Endodermal cell (in vitro differentiated cells): ENCODE measurements around the gene RASGRF2. TPM values are rescaled to one million over a fixed set of nuclear protein-coding genes. Genes with fewer than 3 reads are reported as not detected.
"Not testable (repeated sequence)": the region's sequence is repeated elsewhere in the genome, so short reads cannot be mapped to it uniquely, and the experiment has no call there.

Source experiments
- DNase-seq: peaks from one replicate; pipeline ENCODE4 v3.0.0-alpha.2; 2017
- H3K27ac ChIP-seq: 2 replicates; pipeline ENCODE4 v1.5.1; 2013; ENCODE audit warnings: mild to moderate bottlenecking, low read depth, low read length, moderate library complexity
- H3K27me3 ChIP-seq: 2 replicates; pipeline ENCODE4 v1.6.1; 2013; ENCODE audit warnings: mild to moderate bottlenecking, low read length, moderate library complexity; ENCODE audit not compliant: insufficient read depth, control insufficient read depth, poor library complexity, severe bottlenecking
- H3K36me3 ChIP-seq: 2 replicates; pipeline ENCODE4 v1.7.0; 2013; ENCODE audit warnings: mild to moderate bottlenecking, low read length, moderate library complexity; ENCODE audit not compliant: control insufficient read depth, insufficient read depth
- H3K4me1 ChIP-seq: one replicate; pipeline ENCODE4 v1.7.0; 2013; ENCODE audit warnings: low read length; ENCODE audit not compliant: control insufficient read depth, insufficient read depth
- H3K4me3 ChIP-seq: 2 replicates; pipeline ENCODE4 v1.5.1; 2013; ENCODE audit warnings: mild to moderate bottlenecking, low read length, moderate library complexity
- H3K9ac ChIP-seq: 2 replicates; pipeline ENCODE4 v1.6.1; 2013; ENCODE audit warnings: mild to moderate bottlenecking, low read length, moderate library complexity; ENCODE audit not compliant: poor library complexity, severe bottlenecking; ENCODE audit errors: extremely low read depth
- H3K9me3 ChIP-seq: 2 replicates; pipeline ENCODE4 v1.6.1; 2013; ENCODE audit warnings: mild to moderate bottlenecking, low read length, moderate library complexity; ENCODE audit not compliant: control insufficient read depth
- H3K27ac Mint-ChIP-seq: 2 replicates; pipeline ENCODE4 v1.8.0; 2020; ENCODE audit warnings: mixed read lengths
- H3K27me3 Mint-ChIP-seq: 2 replicates; pipeline ENCODE4 v1.8.0; 2021; ENCODE audit warnings: mild to moderate bottlenecking, mixed read lengths; ENCODE audit not compliant: insufficient read depth
- H3K36me3 Mint-ChIP-seq: 2 replicates; pipeline ENCODE4 v1.8.0; 2020; ENCODE audit warnings: low read depth, mixed read lengths
- H3K4me1 Mint-ChIP-seq: 2 replicates; pipeline ENCODE4 v1.8.0; 2020; ENCODE audit warnings: mixed read lengths
- H3K4me3 Mint-ChIP-seq: 2 replicates; pipeline ENCODE4 v1.8.0; 2020; ENCODE audit warnings: mild to moderate bottlenecking, moderate library complexity, mixed read lengths
- H3K9me3 Mint-ChIP-seq: 2 replicates; pipeline ENCODE4 v1.8.0; 2020; ENCODE audit warnings: mild to moderate bottlenecking, mixed read lengths
- CTCF ChIP-seq: fragments of 200-600 bp; sonication (generic); conservative IDR thresholded peaks from 2 replicates; pipeline ENCODE4 v1.5.0; 2021; ENCODE audit warnings: antibody characterized with exemption, mild to moderate bottlenecking
- WGBS, 2 experiments: methylation state at CpG; one replicate each; pipeline versions ENCODE4 v1.1.5 to v1.1.7; 2013; ENCODE audit warnings: missing lambda C conversion rate in 2 of 2, mixed read lengths in 1 of 2; ENCODE audit not compliant: insufficient coverage in 1 of 2, insufficient read length in 1 of 2; 5-methylcytosine and 5-hydroxymethylcytosine counted together
- total RNA-seq, 2 donors: library from RNA; stranded (reverse); fragmentation: NEBNext Ultra II Directional in 1 of 2; extraction: Animal tissue kit (Norgen Biotek cat#: 25700) in 1 of 2; gene quantifications; 2 replicates in 1 of 2; 3 replicates in 1 of 2; pipeline ENCODE4 v1.2.1, GENCODE V29; 2021

The RASGRF2 gene
- total RNA-seq, 2 donors from 2014 or later, result 0.64 to 14.4 TPM

- not testable (repeated sequence) for H3K36me3 Mint-ChIP-seq, H3K36me3 ChIP-seq, H3K4me1 Mint-ChIP-seq, DNase-seq, H3K27me3 Mint-ChIP-seq, H3K27me3 ChIP-seq, H3K9ac ChIP-seq, H3K27ac Mint-ChIP-seq, H3K4me1 ChIP-seq, H3K27ac ChIP-seq, H3K4me3 Mint-ChIP-seq, H3K4me3 ChIP-seq
- WGBS, 2 experiments, result 83 to 95% methylated on average over 1 to 3 of the region's 3 CpGs
- peaks cover 16% of the 10 kb centered on the region for H3K9me3 ChIP-seq
- peaks cover 48% of the 10 kb centered on the region for H3K9me3 Mint-ChIP-seq
These were observed 70.3 kb downstream of the RASGRF2 start for GRCh38 chr5:81030236-81031034.

GRCh38 chr5:81035522-81035921 lies 75.4 kb downstream of the RASGRF2 start:
- TF ChIP-seq CTCF, result no peak
- peaks cover 24% of the 10 kb centered on the region for H3K9me3 Mint-ChIP-seq
- no peak overlapping the region for H3K27ac Mint-ChIP-seq
- no peaks in the 10 kb centered on the region for H3K27me3 ChIP-seq
- no peak for DNase-seq
- H3K36me3 ChIP-seq, result no peaks in the 10 kb centered on the region
- H3K27ac ChIP-seq, result no peak overlapping the region
- H3K4me3 ChIP-seq, result no peak overlapping the region
- no peaks in the 10 kb centered on the region for H3K36me3 Mint-ChIP-seq
- H3K27me3 Mint-ChIP-seq, result no peaks in the 10 kb centered on the region
- H3K4me1 ChIP-seq, result no peaks in the 10 kb centered on the region
- H3K9ac ChIP-seq, result no peak overlapping the region
- H3K9me3 ChIP-seq, result peaks cover 7% of the 10 kb centered on the region
- no peaks in the 10 kb centered on the region for H3K4me1 Mint-ChIP-seq
- WGBS, 2 experiments, result 98 to 100% methylated on average over 1 to 2 of the region's 2 CpGs
- no peak overlapping the region for H3K4me3 Mint-ChIP-seq

GRCh38 chr5:81038495-81038894 lies 78.3 kb downstream of the RASGRF2 start:
- Mint-ChIP-seq H3K4me3 (no peak overlapping the region), H3K9me3 (peaks cover 16% of the 10 kb centered on the region), H3K36me3 (no peaks in the 10 kb centered on the region), H3K27ac (no peak overlapping the region), H3K27me3 (no peaks in the 10 kb centered on the region), H3K4me1 (no peaks in the 10 kb centered on the region)
- Histone ChIP-seq H3K4me1 (no peaks in the 10 kb centered on the region), H3K36me3 (no peaks in the 10 kb centered on the region), H3K9ac (no peak overlapping the region), H3K27ac (no peak overlapping the region), H3K27me3 (no peaks in the 10 kb centered on the region), H3K9me3 (peaks cover 7% of the 10 kb centered on the region), H3K4me3 (no peak overlapping the region)
- 90% methylated on average over 1 of the region's 1 CpG; no CpG with 5 or more reads in 1 of the 2 experiments for WGBS, 2 experiments
- no peak for DNase-seq
- no peak for TF ChIP-seq CTCF
